HepG2 (cell line): ENCODE measurements around the gene CAD. TPM values are rescaled to one million over a fixed set of nuclear protein-coding genes. Genes with fewer than 3 reads are reported as not detected.

ENCODE experiments used
- ATAC-seq: fragments of 200-7000 bp; cut with Tn5 transposase; 3 replicates; pipeline ENCODE4 v1.9.1; 2020; ENCODE audit warnings: mild to moderate bottlenecking, moderate library complexity
- BruUV-seq: library from RNA; stranded (reverse); fragments of 400-500 nt; replicated peaks from 2 replicates; lab custom pipeline; 2021; lab: Mats Ljungman, UMichigan
- CTCF ChIA-PET: fragments of 300-600 bp; formaldehyde crosslinking; extraction: SDS; loops from one replicate; lab custom pipeline; 2021; ENCODE audit warnings: low total read pairs, inconsistent platforms, low intra/inter-chr PET ratio; lab: Yijun Ruan, JAX
- POLR2A ChIA-PET: fragments of 350-600 bp; sonication (Branson Sonifier 250); formaldehyde crosslinking; loops from one replicate; lab custom pipeline; 2020; ENCODE audit warnings: antibody characterized with exemption, inconsistent platforms; lab: Yijun Ruan, JAX
- DNase-seq: peaks from one replicate; pipeline ENCODE4 v3.0.0-alpha.2; 2015; ENCODE audit warnings: low spot score
- FAIRE-seq: peaks from 3 replicates; lab custom pipeline; 2011; peaks lifted over from hg19 to GRCh38; lab: Jason Lieb, UNC
- H2AFZ ChIP-seq: one replicate; pipeline ENCODE4 v1.6.1; 2011; ENCODE audit warnings: low read length, inconsistent platforms
- H3K27ac ChIP-seq: fragments of 300-600 bp; 3 replicates; pipeline ENCODE4 v1.8.0; 2011; ENCODE audit warnings: mixed run types, mild to moderate bottlenecking, mixed read lengths, low read length, inconsistent platforms; ENCODE audit not compliant: insufficient read depth; ENCODE audit errors: extremely low read length
- H3K27me3 ChIP-seq, 2 experiments: fragments of 200-600 bp in 1 of 2; 2 replicates in 1 of 2; 3 replicates in 1 of 2; pipeline versions ENCODE4 v1.6.0 to v1.8.0; 2011; ENCODE audit warnings: low read length in 2 of 2, mild to moderate bottlenecking in 2 of 2, moderate library complexity in 2 of 2, inconsistent platforms in 1 of 2; ENCODE audit not compliant: insufficient read depth in 2 of 2, control insufficient read depth in 1 of 2
- H3K36me3 ChIP-seq, 2 experiments: fragments of 200-600 bp in 1 of 2; replicated peaks in 1 of 2; 2 replicates in 1 of 2; 3 replicates in 1 of 2; pipeline versions ENCODE4 v1.5.1 to v1.8.0; 2011; ENCODE audit warnings: low read length in 2 of 2, inconsistent platforms in 1 of 2; ENCODE audit not compliant: insufficient read depth in 2 of 2, control insufficient read depth in 1 of 2
- H3K4me1 ChIP-seq: 2 replicates; pipeline ENCODE4 v1.5.1; 2012; ENCODE audit warnings: low read length, inconsistent platforms; ENCODE audit not compliant: insufficient read depth
- H3K4me2 ChIP-seq: 2 replicates; pipeline ENCODE4 v1.6.0; 2011; ENCODE audit warnings: low read depth, low read length, inconsistent platforms
- H3K4me3 ChIP-seq, 3 experiments: fragments of 200-600 bp in 1 of 3; sonication (generic), shearing (Covaris generic) in 1 of 3; replicated peaks in 1 of 3; 2 replicates each; pipeline ENCODE4 v1.5.1; 2011 to 2016; ENCODE audit warnings: low read length in 3 of 3, inconsistent platforms in 2 of 3, low read depth in 2 of 3, mild to moderate bottlenecking in 2 of 3, control low read depth in 1 of 3, mixed read lengths in 1 of 3; ENCODE audit not compliant: insufficient read depth in 1 of 3
- H3K79me2 ChIP-seq: one replicate; pipeline ENCODE4 v1.6.1; 2011; ENCODE audit warnings: low read length, inconsistent platforms; ENCODE audit not compliant: insufficient read depth
- H3K9ac ChIP-seq: 2 replicates; pipeline ENCODE4 v1.6.0; 2011; ENCODE audit warnings: mild to moderate bottlenecking, low read depth, low read length, inconsistent platforms; ENCODE audit not compliant: insufficient read depth
- H3K9me3 ChIP-seq: 2 replicates; pipeline ENCODE4 v1.5.1; 2012; ENCODE audit warnings: mild to moderate bottlenecking, low read length
- H4K20me1 ChIP-seq: 2 replicates; pipeline ENCODE4 v1.6.0; 2011; ENCODE audit warnings: inconsistent platforms, mild to moderate bottlenecking, low read length, moderate library complexity; ENCODE audit not compliant: insufficient read depth
- AFF4 ChIP-seq: sonication (generic); formaldehyde crosslinking; IDR thresholded peaks from 2 replicates; pipeline ENCODE4 v1.4.0; 2020; ENCODE audit warnings: missing genetic modification reagents
- CCAR2 ChIP-seq: fragments of 200-400 bp; formaldehyde crosslinking; optimal IDR thresholded peaks from 2 replicates; pipeline ENCODE3; 2018; ENCODE audit warnings: low read depth, mild to moderate bottlenecking, low read length, moderate library complexity
- HES4 ChIP-seq: sonication (generic); formaldehyde crosslinking; IDR thresholded peaks from 2 replicates; pipeline ENCODE4 v1.9.0; 2021; ENCODE audit warnings: mild to moderate bottlenecking, missing genetic modification reagents, borderline replicate concordance
- HNRNPH1 ChIP-seq: fragments of 200-400 bp; formaldehyde crosslinking; optimal IDR thresholded peaks from 2 replicates; pipeline ENCODE3; 2017; ENCODE audit warnings: mild to moderate bottlenecking, low read depth, low read length
- HOXA5 ChIP-seq: sonication (generic); formaldehyde crosslinking; IDR thresholded peaks from 2 replicates; pipeline ENCODE4 v1.4.0; 2020; ENCODE audit warnings: missing genetic modification reagents
- IRF2 ChIP-seq: IDR thresholded peaks from 2 replicates; pipeline ENCODE4 v1.6.1; 2018; ENCODE audit warnings: missing genetic modification reagents, missing compliant biosample characterization
- RXRA ChIP-seq: sonication (generic); formaldehyde crosslinking; IDR thresholded peaks from 2 replicates; pipeline ENCODE4 v1.5.1; 2020; ENCODE audit warnings: missing genetic modification reagents
- SPEN ChIP-seq: sonication (generic); formaldehyde crosslinking; IDR thresholded peaks from 2 replicates; pipeline ENCODE4 v1.5.1; 2020; ENCODE audit warnings: low read depth, mild to moderate bottlenecking, missing genetic modification reagents
- U2AF1 ChIP-seq: fragments of 200-400 bp; formaldehyde crosslinking; optimal IDR thresholded peaks from 2 replicates; pipeline ENCODE3; 2017; ENCODE audit warnings: mild to moderate bottlenecking, low read depth, low read length
- WIZ ChIP-seq: sonication (generic); formaldehyde crosslinking; IDR thresholded peaks from 2 replicates; pipeline ENCODE4 v1.5.1; 2020; ENCODE audit warnings: mild to moderate bottlenecking, missing genetic modification reagents
- ZBTB14 ChIP-seq: sonication (generic); formaldehyde crosslinking; IDR thresholded peaks from 2 replicates; pipeline ENCODE4 v1.4.0; 2020; ENCODE audit warnings: missing genetic modification reagents
- ZMYM4 ChIP-seq: sonication (generic); formaldehyde crosslinking; IDR thresholded peaks from 2 replicates; pipeline ENCODE4 v1.8.1; 2023; ENCODE audit warnings: mild to moderate bottlenecking, missing genetic modification reagents
- ZNF430 ChIP-seq: sonication (generic); formaldehyde crosslinking; IDR thresholded peaks from 2 replicates; pipeline ENCODE4 v1.9.0; 2021; ENCODE audit warnings: mild to moderate bottlenecking, missing genetic modification reagents
- ZNF512 ChIP-seq: sonication (generic); formaldehyde crosslinking; IDR thresholded peaks from 2 replicates; pipeline ENCODE4 v1.4.0; 2020; ENCODE audit warnings: mild to moderate bottlenecking, missing genetic modification reagents
- ZNF563 ChIP-seq: sonication (generic); formaldehyde crosslinking; IDR thresholded peaks from 2 replicates; pipeline ENCODE4 v1.8.0; 2022; ENCODE audit warnings: mild to moderate bottlenecking, moderate library complexity, missing genetic modification reagents
- ZNF704 ChIP-seq: sonication (generic); formaldehyde crosslinking; IDR thresholded peaks from 2 replicates; pipeline ENCODE4 v1.8.1; 2023; ENCODE audit warnings: mild to moderate bottlenecking, inconsistent platforms, moderate library complexity, missing genetic modification reagents, borderline replicate concordance
- ZNF720 ChIP-seq: sonication (generic); formaldehyde crosslinking; IDR thresholded peaks from 2 replicates; pipeline ENCODE4 v1.4.0; 2020; ENCODE audit warnings: missing genetic modification reagents
- ZNF772 ChIP-seq: sonication (generic); formaldehyde crosslinking; IDR thresholded peaks from 2 replicates; pipeline ENCODE4 v1.5.0; 2020; ENCODE audit warnings: mild to moderate bottlenecking, missing genetic modification reagents
- WGBS: methylation state at CpG from one replicate; pipeline ENCODE4 v1.1.6; 2017; ENCODE audit warnings: low lambda C conversion rate; 5-methylcytosine and 5-hydroxymethylcytosine counted together
- in situ Hi-C: cut with HindIII; loops from 2 replicates; pipeline ENCODE4 v1.10.0; 2017; ENCODE audit warnings: low pct_unique_long_range_greater_than_20kb; ENCODE audit not compliant: extremely low pct_ligation_motif_present
- intact Hi-C: fragments of 100-400 bp; cut with micrococcal nuclease; formaldehyde crosslinking; loops from one replicate; pipeline ENCODE4 v1.10.0; 2022; ENCODE audit not compliant: unreplicated experiment
- polyA plus RNA-seq, 8 experiments: library from polyadenylated mRNA; depleted of rRNA in 3 of 8; stranded (reverse) in 7 of 8; unstranded in 1 of 8; fragments of >200 nt; fragmentation: Illumina TruSeq in 4 of 8; extraction: Trizol in 4 of 8; gene quantifications; 2 replicates each; pipeline versions ENCODE4 v1.2.1 to v1.2.3, GENCODE V29; 2011 to 2016; ENCODE audit warnings: low read depth in 4 of 8, missing spikeins in 1 of 8, mixed read lengths in 1 of 8; ENCODE audit not compliant: insufficient read depth in 1 of 8
- total RNA-seq, 5 experiments: library from RNA; depleted of rRNA; stranded (reverse); fragments of >200 nt; fragmentation: Illumina TruSeq; extraction: Trizol; gene quantifications; 2 replicates each; pipeline ENCODE4 v1.2.3, GENCODE V29; 2016; ENCODE audit warnings: low read depth in 1 of 5

The CAD gene
- total and polyA plus RNA-seq, 2 of the 13 experiments (the other 11 are each of a cell fraction or from before 2014, with no cell fraction given): 21.7 to 37.0 TPM

GRCh38 chr2:27171351-27171848, 45.8 kb upstream of the CAD start:
- H3K9me3 ChIP-seq: no peaks in the 10 kb centered on the region
- no peak overlapping the region for H3K4me3 ChIP-seq
- DNase-seq (peak; percentile 93), ATAC-seq (peak; percentile 79), FAIRE-seq (peak; percentile 58)
- 39% methylated on average over 8 of the region's 8 CpGs for WGBS
- no peaks in the 10 kb centered on the region for H3K79me2 ChIP-seq
- peaks cover 83% of the 10 kb centered on the region for H3K4me1 ChIP-seq
- no peaks in the 10 kb centered on the region; a peak in 1 of 5 replicates for H3K36me3 ChIP-seq
- H4K20me1 ChIP-seq: no peaks in the 10 kb centered on the region
- no peak overlapping the region for H3K4me2 ChIP-seq
- no peak overlapping the region for H2AFZ ChIP-seq
- in situ Hi-C loops (no loop called here), intact Hi-C loops (loop anchor here (2.0 kb wide), 1 partner anchor 19 kb away; no protein-coding TSS in a partner anchor)
- BruUV-seq: no TSS peak
- peak overlapping the region; percentile 48; the same call in 1 of the 2 replicates for H3K9ac ChIP-seq
- no peaks in the 10 kb centered on the region for H3K27me3 ChIP-seq
- peak overlapping the region; percentile 71 for H3K27ac ChIP-seq
- POLR2A ChIA-PET: interaction anchor here (0.6 to 1.8 kb wide), 3 partner anchors 12 to 78 kb away, joined by 3 to 6 read pairs (median 4); no protein-coding TSS in a partner anchor
- CTCF ChIA-PET: no interaction called here
- TF ChIP-seq ZNF430 (CRISPR knock-in tag) (no peak), U2AF1 (no peak), HNRNPH1 (no peak), ZNF772 (CRISPR knock-in tag) (no peak; the same call in 1 of the 2 replicates), ZNF512 (CRISPR knock-in tag) (no peak), ZBTB14 (CRISPR knock-in tag) (no peak), IRF2 (CRISPR knock-in tag) (peak; percentile 96), SPEN (peak; percentile 75), ZNF720 (CRISPR knock-in tag) (no peak), AFF4 (CRISPR knock-in tag) (0 out of 2 replicates have a peak, but pooled peaks have one; percentile 49), HES4 (no peak), ZMYM4 (CRISPR knock-in tag) (peak; percentile 73; the same call in 1 of the 2 replicates), CCAR2 (no peak), HOXA5 (peak; percentile 95), ZNF704 (CRISPR knock-in tag) (no peak), RXRA (CRISPR knock-in tag) (peak; percentile 79; the same call in 1 of the 2 replicates), ZNF563 (no peak), WIZ (no peak)
